ENCODE results near the gene RXFP1. TPM values are rescaled to one million over a fixed set of nuclear protein-coding genes. Genes with fewer than 3 reads are reported as not detected.

RXFP1 gene
- polyA plus RNA-seq, 1 donor (not counting 4 experiments of a cell fraction or from before 2014, with no cell fraction given): not detected

DNA sequence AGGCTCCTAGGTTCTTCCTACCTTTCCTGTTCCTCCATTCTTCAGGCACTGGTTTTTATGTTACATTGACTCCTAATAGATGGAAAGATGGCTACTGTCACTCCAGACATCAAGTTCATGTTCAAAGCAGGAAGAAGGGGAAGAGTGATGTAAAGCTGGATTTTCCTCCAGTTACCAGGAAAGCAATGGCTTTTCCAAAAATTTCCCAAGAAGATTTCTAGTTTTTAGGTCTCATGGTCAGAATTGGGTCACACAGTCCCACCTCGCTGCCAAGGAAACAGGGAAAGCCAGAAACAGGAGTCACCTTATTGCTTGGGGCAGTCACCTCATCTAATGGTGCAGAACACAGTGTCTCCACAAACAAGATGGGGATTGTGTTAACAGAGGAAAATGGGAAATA lies 21.5 kb downstream of the RXFP1 start:
- no peaks in the 10 kb centered on the region for H3K9me3 ChIP-seq (ENCODE audit: control insufficient read depth, low read depth, low read length)
- no peak overlapping the region for H3K27ac ChIP-seq (ENCODE audit: control insufficient read depth, insufficient read depth, low read length)
- no peak overlapping the region for H3K9ac ChIP-seq (ENCODE audit: control insufficient read depth, extremely low read depth, insufficient read depth, low read length)
- H3K9me1 ChIP-seq (ENCODE audit: control insufficient read depth, extremely low read depth, insufficient read depth, low read length): no peaks in the 10 kb centered on the region
- H4K20me1 ChIP-seq (ENCODE audit: control insufficient read depth, extremely low read depth, insufficient read depth, low read length): no peaks in the 10 kb centered on the region
- DNase-seq (ENCODE audit: low read depth, low spot score) (no peak), FAIRE-seq (peak; percentile 64)
- H3K4me1 ChIP-seq (ENCODE audit: control insufficient read depth, extremely low read depth, insufficient read depth, low read length): peaks cover 47% of the 10 kb centered on the region
- no peaks in the 10 kb centered on the region for H3K36me3 ChIP-seq (ENCODE audit: control insufficient read depth in 2 of 2, extremely low read depth in 1 of 2, insufficient read depth in 2 of 2, low read length in 2 of 2)
- no peak overlapping the region for H3K4me3 ChIP-seq (ENCODE audit: control insufficient read depth in 2 of 3, extremely low read depth in 1 of 3, insufficient read depth in 2 of 3, low read depth in 1 of 3, low read length in 3 of 3)
- H3K79me2 ChIP-seq (ENCODE audit: control insufficient read depth, insufficient read depth, low read length): no peaks in the 10 kb centered on the region
- no peaks in the 10 kb centered on the region for H3K27me3 ChIP-seq (ENCODE audit: control insufficient read depth, extremely low read depth, insufficient read depth, low read length)
- dilution Hi-C loops (cut with MboI; ENCODE audit: extremely low pct_ligation_motif_present, low sequenced_read_pairs): no loop called here
- H3K4me2 ChIP-seq (ENCODE audit: control insufficient read depth, extremely low read depth, insufficient read depth, low read depth, low read length): no peak overlapping the region
- H2AFZ ChIP-seq (ENCODE audit: control insufficient read depth, low read length): no peak overlapping the region
- no peak for TF ChIP-seq EZH2 (IDR thresholded peaks at IDR 0.05; ENCODE audit: low read length)
- TF ChIP-seq, protein P1, sequence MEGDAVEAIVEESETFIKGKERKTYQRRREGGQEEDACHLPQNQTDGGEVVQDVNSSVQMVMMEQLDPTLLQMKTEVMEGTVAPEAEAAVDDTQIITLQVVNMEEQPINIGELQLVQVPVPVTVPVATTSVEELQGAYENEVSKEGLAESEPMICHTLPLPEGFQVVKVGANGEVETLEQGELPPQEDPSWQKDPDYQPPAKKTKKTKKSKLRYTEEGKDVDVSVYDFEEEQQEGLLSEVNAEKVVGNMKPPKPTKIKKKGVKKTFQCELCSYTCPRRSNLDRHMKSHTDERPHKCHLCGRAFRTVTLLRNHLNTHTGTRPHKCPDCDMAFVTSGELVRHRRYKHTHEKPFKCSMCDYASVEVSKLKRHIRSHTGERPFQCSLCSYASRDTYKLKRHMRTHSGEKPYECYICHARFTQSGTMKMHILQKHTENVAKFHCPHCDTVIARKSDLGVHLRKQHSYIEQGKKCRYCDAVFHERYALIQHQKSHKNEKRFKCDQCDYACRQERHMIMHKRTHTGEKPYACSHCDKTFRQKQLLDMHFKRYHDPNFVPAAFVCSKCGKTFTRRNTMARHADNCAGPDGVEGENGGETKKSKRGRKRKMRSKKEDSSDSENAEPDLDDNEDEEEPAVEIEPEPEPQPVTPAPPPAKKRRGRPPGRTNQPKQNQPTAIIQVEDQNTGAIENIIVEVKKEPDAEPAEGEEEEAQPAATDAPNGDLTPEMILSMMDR (optimal IDR thresholded peaks at IDR 0.05 in 1 of 3, IDR thresholded peaks at IDR 0.05 in 1 of 3, conservative IDR thresholded peaks at IDR 0.05 in 1 of 3; ENCODE audit: extremely low read depth in 1 of 3, insufficient read depth in 2 of 3, low read length in 3 of 3): no peak

GRCh38 chr4:158544141-158544540 lies 22.5 kb downstream of the RXFP1 start:
- no peak overlapping the region for H3K4me3 ChIP-seq (ENCODE audit: control insufficient read depth in 2 of 3, extremely low read depth in 1 of 3, insufficient read depth in 2 of 3, low read depth in 1 of 3, low read length in 3 of 3)
- H3K4me1 ChIP-seq (ENCODE audit: control insufficient read depth, extremely low read depth, insufficient read depth, low read length): peaks cover 38% of the 10 kb centered on the region
- FAIRE-seq (no peak), DNase-seq (ENCODE audit: low read depth, low spot score) (no peak)
- no peaks in the 10 kb centered on the region for H3K79me2 ChIP-seq (ENCODE audit: control insufficient read depth, insufficient read depth, low read length)
- TF ChIP-seq, protein P1 (optimal IDR thresholded peaks at IDR 0.05 in 1 of 3, IDR thresholded peaks at IDR 0.05 in 1 of 3, conservative IDR thresholded peaks at IDR 0.05 in 1 of 3; ENCODE audit: extremely low read depth in 1 of 3, insufficient read depth in 2 of 3, low read length in 3 of 3): no peak
- no peak for TF ChIP-seq EZH2 (IDR thresholded peaks at IDR 0.05; ENCODE audit: low read length)
- no peak overlapping the region for H3K9ac ChIP-seq (ENCODE audit: control insufficient read depth, extremely low read depth, insufficient read depth, low read length)
- no peaks in the 10 kb centered on the region for H3K27me3 ChIP-seq (ENCODE audit: control insufficient read depth, extremely low read depth, insufficient read depth, low read length)
- H3K36me3 ChIP-seq (ENCODE audit: control insufficient read depth in 2 of 2, extremely low read depth in 1 of 2, insufficient read depth in 2 of 2, low read length in 2 of 2): no peaks in the 10 kb centered on the region
- H2AFZ ChIP-seq (ENCODE audit: control insufficient read depth, low read length): no peak overlapping the region
- H4K20me1 ChIP-seq (ENCODE audit: control insufficient read depth, extremely low read depth, insufficient read depth, low read length): no peaks in the 10 kb centered on the region
- H3K9me3 ChIP-seq (ENCODE audit: control insufficient read depth, low read depth, low read length): no peaks in the 10 kb centered on the region
- dilution Hi-C loops (cut with MboI; ENCODE audit: extremely low pct_ligation_motif_present, low sequenced_read_pairs): no loop called here
- no peak overlapping the region for H3K27ac ChIP-seq (ENCODE audit: control insufficient read depth, insufficient read depth, low read length)
- H3K4me2 ChIP-seq (ENCODE audit: control insufficient read depth, extremely low read depth, insufficient read depth, low read depth, low read length): no peak overlapping the region
- no peaks in the 10 kb centered on the region for H3K9me1 ChIP-seq (ENCODE audit: control insufficient read depth, extremely low read depth, insufficient read depth, low read length)

Measured in keratinocyte (primary cell).